K562 (cell line): ENCODE measurements around the gene FUCA1. TPM values are rescaled to one million over a fixed set of nuclear protein-coding genes. Genes with fewer than 3 reads are reported as not detected.

Experiments used
- ATAC-seq: fragments of 200-7000 bp; cut with Tn5 transposase; 3 replicates; pipeline ENCODE4 v1.9.1; 2020; ENCODE audit warnings: moderate library complexity
- BruUV-seq: library from RNA; stranded (reverse); fragments of 400-500 nt; replicated peaks from 2 replicates; lab custom pipeline; 2021; lab: Mats Ljungman, UMichigan
- CTCF ChIA-PET: fragments of 300-600 bp; formaldehyde crosslinking; extraction: SDS; loops from one replicate; lab custom pipeline; 2021; ENCODE audit warnings: low intra/inter-chr PET ratio; lab: Yijun Ruan, JAX
- POLR2A ChIA-PET: fragments of 300-600, 350-650 bp; sonication (Branson Sonifier 250); formaldehyde crosslinking; extraction: SDS; loops from one replicate; lab custom pipeline; 2021; ENCODE audit warnings: antibody characterized with exemption, inconsistent platforms; lab: Yijun Ruan, JAX
- DNase-seq, 4 experiments: peaks; one replicate each; pipeline versions ENCODE4 v3.0.0 to v3.0.0-alpha.2; 2011 to 2018; ENCODE audit warnings: low spot score in 3 of 4, mixed read lengths in 3 of 4; ENCODE audit errors: extremely low read depth in 1 of 4
- FAIRE-seq: peaks from 2 replicates; lab custom pipeline; 2011; peaks lifted over from hg19 to GRCh38; lab: Jason Lieb, UNC
- H2AFZ ChIP-seq: 2 replicates; pipeline ENCODE4 v1.6.0; 2011; ENCODE audit warnings: low read depth, low read length, control low read depth, inconsistent platforms
- H3K27ac ChIP-seq: fragments of 200-600 bp; 3 replicates; pipeline ENCODE4 v1.8.0; 2011; ENCODE audit warnings: low read depth, mild to moderate bottlenecking, control low read depth, inconsistent platforms, low read length, moderate library complexity, mixed read lengths; ENCODE audit errors: extremely low read depth
- H3K27me3 ChIP-seq, 2 experiments: fragments of 300-600 bp in 1 of 2; 2 replicates in 1 of 2; 3 replicates in 1 of 2; pipeline versions ENCODE4 v1.6.0 to v1.8.0; 2011; ENCODE audit warnings: inconsistent platforms in 2 of 2, low read length in 2 of 2, mild to moderate bottlenecking in 1 of 2, mixed read lengths in 1 of 2, moderate library complexity in 1 of 2; ENCODE audit not compliant: control insufficient read depth in 2 of 2, insufficient read depth in 2 of 2
- H3K36me3 ChIP-seq: fragments of 300-600 bp; 3 replicates; pipeline ENCODE4 v1.8.0; 2011; ENCODE audit warnings: mild to moderate bottlenecking, low read length, inconsistent platforms; ENCODE audit not compliant: control insufficient read depth, insufficient read depth
- H3K4me1 ChIP-seq, 2 experiments: fragments of 200-600 bp in 1 of 2; replicated peaks in 1 of 2; 2 replicates in 1 of 2; 3 replicates in 1 of 2; pipeline versions ENCODE4 v1.5.1 to v1.8.0; 2011; ENCODE audit warnings: inconsistent platforms in 2 of 2, low read length in 2 of 2, mild to moderate bottlenecking in 1 of 2, mixed read lengths in 1 of 2, moderate library complexity in 1 of 2; ENCODE audit not compliant: control insufficient read depth in 2 of 2, insufficient read depth in 2 of 2
- H3K4me2 ChIP-seq: 2 replicates; pipeline ENCODE4 v1.6.1; 2011; ENCODE audit warnings: low read length, control low read depth, inconsistent platforms, mixed read lengths; ENCODE audit not compliant: insufficient read depth
- H3K4me3 ChIP-seq: fragments of 200-600 bp; sonication (generic), shearing (Covaris generic); 2 replicates; pipeline ENCODE4 v1.5.1; 2016; ENCODE audit warnings: control low read depth, inconsistent platforms
- H3K79me2 ChIP-seq: fragments of 200-600 bp; 3 replicates; pipeline ENCODE4 v1.8.0; 2011; ENCODE audit warnings: low read length, inconsistent platforms; ENCODE audit not compliant: control insufficient read depth, insufficient read depth
- H3K9ac ChIP-seq, 2 experiments: 2 replicates each; pipeline versions ENCODE4 v1.6.0 to v1.6.1; 2011; ENCODE audit warnings: low read depth in 2 of 2, low read length in 2 of 2, control low read depth in 1 of 2, inconsistent platforms in 1 of 2, mild to moderate bottlenecking in 1 of 2, mixed read lengths in 1 of 2; ENCODE audit not compliant: insufficient read depth in 1 of 2
- H3K9me1 ChIP-seq: one replicate; pipeline ENCODE4 v1.6.0; 2011; ENCODE audit warnings: inconsistent platforms, mild to moderate bottlenecking, low read length, moderate library complexity; ENCODE audit not compliant: control insufficient read depth, insufficient read depth
- H3K9me3 ChIP-seq: replicated peaks from 2 replicates; pipeline ENCODE4 v1.5.1; 2011; ENCODE audit warnings: low read depth, low read length, inconsistent platforms; ENCODE audit not compliant: control insufficient read depth, insufficient read depth
- H4K20me1 ChIP-seq: replicated peaks from 2 replicates; pipeline ENCODE4 v1.6.1; 2011; ENCODE audit warnings: low read length, inconsistent platforms, mixed read lengths; ENCODE audit not compliant: control insufficient read depth, insufficient read depth
- CBFB ChIP-seq: sonication (generic); formaldehyde crosslinking; IDR thresholded peaks from 2 replicates; pipeline ENCODE4 v1.4.0; 2020; ENCODE audit warnings: mild to moderate bottlenecking, missing genetic modification reagents
- MAFK ChIP-seq: IDR thresholded peaks from 2 replicates; pipeline ENCODE4 v1.6.1; 2011; ENCODE audit warnings: low read length, improper control_type of control experiment
- PML ChIP-seq: IDR thresholded peaks from 2 replicates; pipeline ENCODE4 v1.6.1; 2012; ENCODE audit warnings: low read length, inconsistent platforms
- PTRF ChIP-seq: fragments of 450-650 bp; IDR thresholded peaks from 2 replicates; pipeline ENCODE4 v1.6.1; 2016; ENCODE audit warnings: mild to moderate bottlenecking, missing genetic modification characterization, missing compliant biosample characterization
- RBBP5 ChIP-seq: fragments of 200-600 bp; sonication (generic); IDR thresholded peaks from 2 replicates; pipeline ENCODE4 v1.6.1; 2012; ENCODE audit warnings: borderline replicate concordance, mild to moderate bottlenecking, low read length, control low read depth, inconsistent platforms; ENCODE audit not compliant: insufficient read depth, poor library complexity, severe bottlenecking
- RFX5 ChIP-seq: IDR thresholded peaks from 2 replicates; pipeline ENCODE4 v1.6.1; 2011; ENCODE audit warnings: low read depth, mild to moderate bottlenecking, improper control_type of control experiment, low read length
- SNRNP70 ChIP-seq: fragments of 200-400 bp; formaldehyde crosslinking; optimal IDR thresholded peaks from 2 replicates; pipeline ENCODE3; 2017; ENCODE audit warnings: low read depth, low read length
- WGBS: fragments of 100-300 bp; shearing (Covaris generic); methylation state at CpG from one replicate; pipeline ENCODE4 v1.1.6; 2016; ENCODE audit warnings: low coverage, mixed read lengths; ENCODE audit not compliant: insufficient coverage; ENCODE audit errors: missing lambda C conversion rate; 5-methylcytosine and 5-hydroxymethylcytosine counted together
- in situ Hi-C: fragments of 300-500 bp; cut with MboI; formaldehyde crosslinking; loops from 4 replicates; pipeline ENCODE4 v1.15.0; 2018; ENCODE audit warnings: inconsistent platforms, mixed read lengths
- intact Hi-C: fragments of 100-400 bp; cut with micrococcal nuclease; formaldehyde crosslinking; loops from 2 replicates; pipeline ENCODE4 v1.14.2; 2022
- polyA plus RNA-seq, 8 experiments: library from polyadenylated mRNA; depleted of rRNA in 4 of 8; stranded (reverse) in 5 of 8; unstranded in 3 of 8; fragments of >200 nt; fragmentation: Nextera tagmentation in 2 of 8; fragmentation: Illumina TruSeq in 1 of 8; extraction: Ambion mirVana in 2 of 8; extraction: Trizol in 1 of 8; gene quantifications; 2 replicates each; pipeline versions ENCODE4 v1.2.1 to v1.2.3, GENCODE V29; 2011 to 2014; ENCODE audit warnings: inconsistent platforms in 1 of 8, missing spikeins in 1 of 8
- total RNA-seq, 7 experiments: library from RNA; depleted of rRNA in 6 of 7; stranded (reverse); fragments of >200 nt in 6 of 7; fragmentation: Illumina TruSeq in 2 of 7; extraction: Trizol in 2 of 7; gene quantifications; 2 replicates each; pipeline versions ENCODE4 v1.2.1 to v1.2.3, GENCODE V29; 2011 to 2021; ENCODE audit warnings: low replicate concordance in 1 of 7

The FUCA1 gene
- total and polyA plus RNA-seq, 9 of the 15 experiments (the other 6 are each of a cell fraction or from before 2014, with no cell fraction given), result 7.0 to 20.5 (median 13.5) TPM

DNA sequence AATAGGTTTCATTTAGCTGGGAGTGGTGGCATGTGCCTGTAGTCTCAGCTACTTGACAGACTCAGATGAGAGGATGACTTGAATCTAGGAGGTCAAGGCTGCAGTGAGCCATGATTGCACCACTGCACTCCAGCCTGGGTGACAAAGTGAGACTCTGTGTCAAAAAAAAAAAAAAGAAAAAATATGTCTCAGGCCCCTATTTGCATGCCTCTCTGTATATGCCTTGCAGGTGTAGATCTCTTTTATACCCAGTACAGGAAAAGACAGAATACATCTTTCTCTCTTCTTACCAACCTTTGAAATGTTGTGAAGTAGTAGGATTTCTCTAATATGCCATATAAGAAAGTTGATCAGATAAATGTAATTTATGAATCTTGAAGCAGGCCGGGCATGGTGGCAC, 38.6 kb upstream of the FUCA1 start:
- Histone ChIP-seq H2AFZ (no peak overlapping the region), H3K9me1 (no peaks in the 10 kb centered on the region), H3K4me3 (no peak overlapping the region), H3K27me3 (no peaks in the 10 kb centered on the region), H4K20me1 (no peaks in the 10 kb centered on the region), H3K36me3 (no peaks in the 10 kb centered on the region), H3K4me1 (peaks cover 22 to 27% of the 10 kb centered on the region in 2 experiments), H3K79me2 (no peaks in the 10 kb centered on the region), H3K9ac (no peak overlapping the region), H3K9me3 (no peaks in the 10 kb centered on the region), H3K27ac (no peak overlapping the region), H3K4me2 (no peak overlapping the region)
- intact Hi-C loops (no loop called here), in situ Hi-C loops (loop anchor here (5.0 kb wide), 1 partner anchor 99 kb away; no protein-coding TSS in a partner anchor)
- ATAC-seq, result no peak
- ChIA-PET POLR2A (interaction anchor here (0.6 to 1.3 kb wide), 2 partner anchors 116 to 248 kb away, joined by 4 to 5 read pairs; partner anchors contain the start of gene LYPLA2), CTCF (no interaction called here)
- no peak for TF ChIP-seq RBBP5
- no peak for TF ChIP-seq CBFB (CRISPR knock-in tag)
- no peak for TF ChIP-seq MAFK
- TF ChIP-seq SNRNP70, result no peak
- TF ChIP-seq PTRF (tag), result no peak
- TF ChIP-seq RFX5, result no peak
- no peak for TF ChIP-seq PML
- 53% methylated on average over 1 of the region's 1 CpG for WGBS
- BruUV-seq, result no TSS peak
- DNase-seq, result no peak
- FAIRE-seq, result no peak
